Cardiac muscle cell (in vitro differentiated cells and primary cell): ENCODE measurements around the gene CST9L. TPM values are rescaled to one million over a fixed set of nuclear protein-coding genes. Genes with fewer than 3 reads are reported as not detected.
A peak's percentile ranks its signal among the peaks of the same experiment; 100 is the strongest.

Experiments used
- DNase-seq, 2 donors: peaks; one replicate each; pipeline versions ENCODE4 v3.0.0 to v3.0.0-alpha.2; 2010 to 2017; ENCODE audit warnings: low read depth in 1 of 2, low spot score in 1 of 2
- H3K27ac ChIP-seq: fragments of 200-600 bp; sonication (generic); 2 replicates; pipeline ENCODE4 v1.5.1; 2016
- H3K27me3 ChIP-seq: fragments of 200-600 bp; sonication (generic); 2 replicates; pipeline ENCODE4 v1.6.0; 2016; ENCODE audit warnings: control low read depth
- H3K36me3 ChIP-seq: fragments of 200-600 bp; sonication (generic); 2 replicates; pipeline ENCODE4 v1.5.1; 2016; ENCODE audit warnings: control low read depth
- H3K4me1 ChIP-seq: fragments of 200-600 bp; sonication (generic); 2 replicates; pipeline ENCODE4 v1.8.1; 2017; ENCODE audit warnings: low read depth, mild to moderate bottlenecking, mixed run types
- H3K4me3 ChIP-seq: fragments of 200-600 bp; sonication (generic); 2 replicates; pipeline ENCODE4 v1.5.1; 2016; ENCODE audit warnings: mild to moderate bottlenecking
- H3K9me3 ChIP-seq: fragments of 200-600 bp; sonication (generic); 2 replicates; pipeline ENCODE4 v1.5.1; 2017; ENCODE audit warnings: low read depth, mild to moderate bottlenecking, control low read depth
- polyA plus RNA-seq: library from polyadenylated mRNA; unstranded; fragments of >200 nt; fragmentation: Nextera tagmentation; extraction: Ambion mirVana; gene quantifications from 2 replicates; pipeline ENCODE4 v1.2.1, GENCODE V29; 2016
- total RNA-seq: library from RNA; depleted of rRNA; stranded (reverse); fragments of >200 nt; gene quantifications from 2 replicates; pipeline ENCODE4 v1.2.3, GENCODE V29; 2016
- TF ChIP-seq, protein P1 (sequence below): IDR thresholded peaks from 2 replicates; pipeline ENCODE4 v1.5.1; 2012; ENCODE audit warnings: low read depth, mild to moderate bottlenecking, low read length

CST9L gene, protein sequence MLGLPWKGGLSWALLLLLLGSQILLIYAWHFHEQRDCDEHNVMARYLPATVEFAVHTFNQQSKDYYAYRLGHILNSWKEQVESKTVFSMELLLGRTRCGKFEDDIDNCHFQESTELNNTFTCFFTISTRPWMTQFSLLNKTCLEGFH
- not detected in 2 replicates for total RNA-seq
- polyA plus RNA-seq, result not detected in 2 replicates

DNA sequence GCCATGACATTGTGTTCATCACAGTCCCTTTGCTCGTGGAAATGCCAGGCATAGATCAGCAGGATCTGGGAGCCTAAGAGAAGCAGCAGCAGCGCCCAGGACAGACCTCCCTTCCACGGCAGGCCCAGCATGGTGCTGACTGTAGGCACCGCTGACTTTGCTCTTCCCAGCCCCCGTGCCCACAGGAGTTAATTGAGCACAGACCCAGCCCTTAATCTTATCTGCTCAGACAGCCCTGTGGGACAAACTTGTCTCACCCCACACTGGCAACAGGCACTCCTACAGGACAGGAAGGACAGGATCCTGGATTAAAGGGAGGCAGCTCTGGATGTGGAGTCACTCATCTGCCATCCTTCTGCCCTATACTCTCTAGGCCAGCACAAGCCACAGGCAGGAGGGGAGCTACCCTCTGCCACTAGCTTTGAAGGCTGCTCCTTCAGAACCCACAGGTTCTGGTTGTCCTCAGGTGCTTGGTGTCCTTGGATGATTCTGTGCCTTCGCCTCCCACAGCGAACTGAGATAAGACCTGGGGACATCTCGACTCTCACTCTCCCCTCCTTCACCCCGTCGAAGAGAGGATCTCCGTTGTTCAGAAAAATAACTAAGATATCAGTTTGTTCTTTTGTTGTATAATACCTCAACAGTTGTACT lies at the start of gene CST9L:
Gene CST9L, minus strand, starts transcription at position 165 of the 651 bp plus-strand sequence. Its CDS starts 34 bp downstream, at position 131.
- no peaks in the 10 kb centered on the region for H3K27me3 ChIP-seq
- H3K36me3 ChIP-seq, result no peaks in the 10 kb centered on the region
- H3K4me3 ChIP-seq, result no peak within 1 kb of the TSS
- TF ChIP-seq, protein P1, sequence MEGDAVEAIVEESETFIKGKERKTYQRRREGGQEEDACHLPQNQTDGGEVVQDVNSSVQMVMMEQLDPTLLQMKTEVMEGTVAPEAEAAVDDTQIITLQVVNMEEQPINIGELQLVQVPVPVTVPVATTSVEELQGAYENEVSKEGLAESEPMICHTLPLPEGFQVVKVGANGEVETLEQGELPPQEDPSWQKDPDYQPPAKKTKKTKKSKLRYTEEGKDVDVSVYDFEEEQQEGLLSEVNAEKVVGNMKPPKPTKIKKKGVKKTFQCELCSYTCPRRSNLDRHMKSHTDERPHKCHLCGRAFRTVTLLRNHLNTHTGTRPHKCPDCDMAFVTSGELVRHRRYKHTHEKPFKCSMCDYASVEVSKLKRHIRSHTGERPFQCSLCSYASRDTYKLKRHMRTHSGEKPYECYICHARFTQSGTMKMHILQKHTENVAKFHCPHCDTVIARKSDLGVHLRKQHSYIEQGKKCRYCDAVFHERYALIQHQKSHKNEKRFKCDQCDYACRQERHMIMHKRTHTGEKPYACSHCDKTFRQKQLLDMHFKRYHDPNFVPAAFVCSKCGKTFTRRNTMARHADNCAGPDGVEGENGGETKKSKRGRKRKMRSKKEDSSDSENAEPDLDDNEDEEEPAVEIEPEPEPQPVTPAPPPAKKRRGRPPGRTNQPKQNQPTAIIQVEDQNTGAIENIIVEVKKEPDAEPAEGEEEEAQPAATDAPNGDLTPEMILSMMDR, result no peak
- no peak for DNase-seq
- H3K4me1 ChIP-seq, result no peaks in the 10 kb centered on the region
- H3K27ac ChIP-seq, result no peak within 1 kb of the TSS
- no peaks in the 10 kb centered on the region for H3K9me3 ChIP-seq

DNA sequence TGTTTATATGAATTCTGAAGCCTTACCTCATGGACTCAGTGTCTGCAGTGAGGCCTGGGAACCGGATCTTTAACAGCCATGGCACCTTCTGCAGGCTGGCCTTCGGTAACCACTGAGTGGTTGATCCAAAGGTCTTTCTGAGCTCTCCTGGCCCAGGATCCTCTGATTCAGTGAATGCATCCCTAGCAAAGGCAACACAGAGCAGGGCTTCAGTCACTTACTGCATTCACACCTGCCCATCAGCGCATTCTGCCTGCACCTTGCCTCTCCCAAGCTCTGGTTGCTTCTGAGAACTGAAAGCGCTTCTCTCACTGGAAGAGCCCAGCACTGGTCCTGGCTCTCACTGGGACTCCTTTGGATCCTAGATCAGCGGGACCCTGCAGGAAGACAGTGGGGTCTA lies 45.9 kb upstream of the CST9L start:
- TF ChIP-seq, protein P1, result no peak
- no peak overlapping the region for H3K4me3 ChIP-seq
- no peaks in the 10 kb centered on the region for H3K9me3 ChIP-seq
- no peaks in the 10 kb centered on the region for H3K36me3 ChIP-seq
- H3K4me1 ChIP-seq, result no peaks in the 10 kb centered on the region
- H3K27me3 ChIP-seq, result no peaks in the 10 kb centered on the region
- no peak for DNase-seq
- H3K27ac ChIP-seq, result no peak overlapping the region

DNA sequence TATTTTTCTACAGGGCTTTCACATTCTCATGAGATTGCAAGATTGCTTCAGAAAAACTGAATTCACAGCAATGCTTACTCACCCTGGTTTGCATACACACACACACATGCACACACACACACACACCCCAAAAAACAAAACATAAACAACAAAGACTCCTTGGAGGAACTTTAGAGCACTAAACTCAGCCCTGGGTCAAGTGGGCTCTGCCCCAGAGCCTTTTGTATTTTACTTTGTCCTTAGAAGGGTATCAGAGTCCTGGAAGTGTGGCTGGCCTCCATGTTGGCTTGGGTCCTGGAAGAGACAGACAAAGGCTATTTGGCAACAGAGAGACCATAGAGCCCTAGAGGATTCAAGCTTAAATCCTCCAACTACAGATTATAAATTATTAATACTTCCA lies 45.4 kb upstream of the CST9L start:
- Histone ChIP-seq H3K27ac (no peak overlapping the region), H3K27me3 (no peaks in the 10 kb centered on the region), H3K4me1 (no peaks in the 10 kb centered on the region), H3K9me3 (no peaks in the 10 kb centered on the region), H3K36me3 (no peaks in the 10 kb centered on the region), H3K4me3 (no peak overlapping the region)
- peak in 1 of 2 donors; percentile 53 for DNase-seq
- TF ChIP-seq, protein P1, result no peak

DNA sequence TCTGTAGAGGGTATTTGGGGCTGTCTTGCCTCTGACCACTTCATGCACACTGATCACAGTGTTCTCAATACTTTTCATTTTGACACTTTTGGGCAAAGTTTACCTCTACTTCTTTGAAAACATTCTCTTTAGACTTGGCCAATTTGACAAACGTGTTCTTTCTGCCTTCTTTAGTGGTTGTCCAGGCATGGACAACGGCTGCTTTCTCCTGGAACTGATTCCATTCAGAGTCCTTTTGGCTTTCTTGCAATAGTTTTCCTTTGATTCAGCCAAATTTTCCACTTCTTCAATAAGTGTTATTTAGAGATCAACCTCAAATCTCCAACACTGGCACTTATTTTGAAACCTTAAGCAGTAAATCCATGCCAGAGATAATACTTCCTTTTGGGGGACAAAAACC lies 44.1 kb upstream of the CST9L start:
- no peak for DNase-seq
- TF ChIP-seq, protein P1, result no peak
- Histone ChIP-seq H3K27me3 (no peaks in the 10 kb centered on the region), H3K9me3 (no peaks in the 10 kb centered on the region), H3K27ac (no peak overlapping the region), H3K4me3 (no peak overlapping the region), H3K4me1 (no peaks in the 10 kb centered on the region), H3K36me3 (no peaks in the 10 kb centered on the region)

DNA sequence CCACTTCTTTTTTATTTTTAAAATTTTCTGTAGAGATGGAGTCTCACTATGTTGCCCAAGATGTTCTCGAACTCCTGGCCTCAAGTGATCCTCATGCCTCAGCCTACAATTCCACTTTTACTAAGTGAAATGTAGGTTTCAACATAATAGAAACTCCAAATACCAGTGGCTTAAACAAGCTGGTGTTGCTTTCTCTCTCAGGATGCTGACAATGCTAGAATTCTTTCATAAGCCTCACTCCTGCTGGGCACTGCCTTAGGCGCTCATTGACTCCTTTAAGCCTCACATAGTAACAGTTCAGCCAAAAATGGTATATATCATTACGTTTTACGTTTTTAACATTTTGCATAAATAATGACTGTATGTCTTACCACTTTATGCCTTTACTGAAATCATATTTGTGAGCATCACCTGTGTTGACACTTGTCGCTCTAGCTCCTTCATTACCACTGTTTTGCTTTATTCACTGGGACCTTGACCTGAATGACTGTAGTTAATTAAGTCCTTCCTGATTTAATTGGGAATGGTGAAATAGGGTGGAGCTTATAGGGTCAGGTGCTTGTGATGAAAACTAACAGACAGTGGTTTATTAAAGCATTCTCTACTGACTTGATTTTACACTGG lies 41.3 kb upstream of the CST9L start:
- no peak overlapping the region for H3K4me3 ChIP-seq
- no peak overlapping the region for H3K27ac ChIP-seq
- H3K9me3 ChIP-seq, result no peaks in the 10 kb centered on the region
- TF ChIP-seq, protein P1, result no peak
- no peaks in the 10 kb centered on the region for H3K27me3 ChIP-seq
- H3K36me3 ChIP-seq, result no peaks in the 10 kb centered on the region
- no peak for DNase-seq
- no peaks in the 10 kb centered on the region for H3K4me1 ChIP-seq
